HG03558 (cell line): ENCODE results near the gene HHLA2.
"Not testable (repeated sequence)": the region's sequence is repeated elsewhere in the genome, so short reads cannot be mapped to it uniquely, and the experiment has no call there.

Source experiments
- ATAC-seq: cut with Tn5 transposase; IDR thresholded peaks from one replicate; pipeline ENCODE4 v1.9.1; 2021; ENCODE audit warnings: moderate number of reproducible peaks; ENCODE audit not compliant: unreplicated experiment; ENCODE audit errors: extremely low read depth

The HHLA2 gene

GRCh38 chr3:108338901-108339545, 42.7 kb downstream of the HHLA2 start:
- ATAC-seq = peak; percentile 30

DNA sequence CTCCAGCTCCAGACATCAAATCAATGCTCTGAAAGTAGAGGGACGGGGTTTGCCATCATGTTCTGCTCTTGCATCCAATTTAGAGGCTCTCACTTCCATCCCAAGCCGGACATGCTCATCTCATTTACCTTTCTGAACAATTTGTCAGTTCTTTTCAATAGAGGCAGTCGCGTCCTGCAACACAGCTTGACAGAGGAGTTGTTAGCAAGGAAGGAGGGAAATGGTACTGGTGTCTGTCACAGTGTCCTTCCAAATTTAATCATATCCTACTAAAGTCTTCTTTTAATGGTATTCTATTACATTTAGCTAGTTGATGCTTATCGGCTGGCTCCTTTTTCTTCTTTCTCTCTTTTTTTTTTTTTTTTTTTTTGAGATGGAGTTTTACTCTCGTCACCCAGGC, 45.6 kb downstream of the HHLA2 start:
- no peak for ATAC-seq

- peak; percentile 67 for ATAC-seq
Measured at GRCh38 chr3:108342837-108343486, 46.6 kb downstream of the HHLA2 start.

DNA sequence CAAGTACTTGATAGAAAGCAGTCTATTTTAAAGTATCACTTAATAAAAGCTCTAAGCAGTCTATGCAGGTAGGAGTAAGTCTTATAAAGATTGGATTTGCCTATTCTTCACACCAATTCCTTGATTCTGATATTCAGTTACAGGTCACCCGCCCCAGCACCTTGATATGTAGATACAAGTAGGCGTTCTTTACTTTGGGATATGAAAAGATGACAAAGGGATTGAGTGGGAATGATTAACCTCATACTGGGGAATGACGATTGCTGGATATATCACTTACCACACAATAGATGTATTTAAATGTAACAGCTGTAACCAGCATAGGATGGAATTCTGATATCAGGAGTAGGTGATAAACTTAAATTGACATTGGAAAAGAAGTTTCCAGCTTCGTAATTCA, 47.1 kb downstream of the HHLA2 start:
- no peak for ATAC-seq

GRCh38 chr3:108345492-108346205, 49.3 kb downstream of the HHLA2 start:
- no peak for ATAC-seq

GRCh38 chr3:108346301-108347227, 50.2 kb downstream of the HHLA2 start:
- no peak for ATAC-seq

GRCh38 chr3:108352176-108352575, 55.8 kb downstream of the HHLA2 start:
- no peak for ATAC-seq

DNA sequence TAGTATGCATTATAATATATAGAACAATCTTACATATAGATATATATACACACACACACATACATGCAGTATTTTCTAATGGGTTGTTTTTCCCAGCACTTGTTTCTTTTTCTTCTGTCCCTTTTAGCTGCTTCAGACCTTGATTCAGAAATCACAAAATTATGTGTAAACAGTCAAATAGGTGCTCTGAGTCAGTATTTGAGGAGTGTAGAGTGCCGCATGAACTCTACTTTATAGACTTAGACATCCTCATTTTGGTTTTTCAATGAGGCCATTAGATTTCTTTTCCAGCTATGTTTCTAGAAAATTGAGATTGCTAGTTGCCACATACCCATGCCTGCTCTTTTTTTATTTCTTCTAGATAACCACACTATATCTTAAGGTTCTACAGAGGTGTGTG, 58.2 kb downstream of the HHLA2 start:
- no peak for ATAC-seq

GRCh38 chr3:108357042-108357441, 60.7 kb downstream of the HHLA2 start:
- ATAC-seq = no peak

DNA sequence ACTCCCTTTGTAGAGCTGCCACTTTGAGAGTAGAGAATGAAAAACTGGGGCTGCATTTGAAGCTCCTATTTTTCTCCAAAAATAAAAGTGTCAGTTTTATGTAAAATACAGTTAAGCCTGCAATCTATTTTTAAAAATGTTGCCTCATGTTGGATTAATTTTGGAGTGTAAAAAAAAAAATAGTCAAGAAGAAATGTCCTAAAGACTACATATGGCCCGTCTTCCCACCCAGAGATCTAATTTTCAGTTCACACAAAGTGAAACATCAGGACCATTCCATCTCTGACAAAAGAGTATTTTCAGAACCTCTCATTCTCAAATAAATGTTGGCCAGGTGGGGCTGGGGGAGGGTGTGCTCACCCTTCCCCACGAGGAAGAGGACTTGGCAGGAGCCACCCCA, 62.7 kb downstream of the HHLA2 start:
- ATAC-seq = no peak

- ATAC-seq = no peak
Measured at GRCh38 chr3:108376026-108376425, 79.7 kb downstream of the HHLA2 start.

DNA sequence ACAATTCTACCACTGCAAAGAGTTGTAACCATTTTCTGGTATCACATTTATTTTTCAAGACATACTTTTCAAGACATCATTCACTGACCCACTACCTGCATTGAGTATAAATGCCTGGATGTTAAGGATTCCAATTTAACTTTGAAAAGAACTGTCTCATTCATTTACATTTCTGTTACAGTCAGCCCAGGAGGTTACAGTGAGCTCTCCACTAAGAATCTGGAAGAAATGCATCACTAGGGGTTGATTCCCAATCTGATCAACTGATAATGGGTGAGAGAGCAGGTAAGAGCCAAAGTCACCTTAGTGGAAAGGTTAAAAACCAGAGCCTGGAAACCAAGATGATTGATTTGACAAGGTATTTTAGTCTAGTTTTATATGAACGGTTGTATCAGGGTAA, 81.0 kb downstream of the HHLA2 start:
- no peak for ATAC-seq

GRCh38 chr3:108378153-108378951, 82.0 kb downstream of the HHLA2 start:
- no peak for ATAC-seq

GRCh38 chr3:108378952-108379342, 82.6 kb downstream of the HHLA2 start:
- not testable (repeated sequence) for ATAC-seq

GRCh38 chr3:108380128-108380795, 83.9 kb downstream of the HHLA2 start:
- ATAC-seq = no peak

- no peak for ATAC-seq
Measured at GRCh38 chr3:108381529-108382140, 85.3 kb downstream of the HHLA2 start.

DNA sequence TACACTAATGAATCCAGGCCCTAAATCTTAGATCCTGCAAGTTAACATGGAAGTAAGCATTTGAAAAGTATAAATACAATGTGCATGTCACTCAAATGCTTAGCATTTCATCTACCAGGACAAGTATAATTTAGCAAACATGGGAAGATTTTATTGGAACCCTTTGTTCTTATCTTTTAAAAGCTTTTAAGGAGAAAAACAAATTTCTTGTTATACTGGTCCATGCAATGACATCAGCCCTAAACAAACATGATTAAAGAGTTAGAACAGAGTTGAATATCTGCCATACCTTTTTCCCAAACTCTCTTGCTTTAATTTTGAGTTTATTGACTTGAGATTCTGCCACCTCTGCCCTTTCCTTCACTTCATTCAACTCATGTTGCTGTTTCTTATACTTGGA, 87.0 kb downstream of the HHLA2 start:
- no peak for ATAC-seq

- no peak for ATAC-seq
Measured at GRCh38 chr3:108387063-108387462, 90.7 kb downstream of the HHLA2 start.
